Fibroblast of lung (primary cell): ENCODE measurements around the gene RINL.

Source experiments
- EZH2 ChIP-seq: IDR thresholded peaks from 2 replicates; pipeline ENCODE4 v1.5.1; 2012; ENCODE audit warnings: low read length, control low read depth, mild to moderate bottlenecking; ENCODE audit errors: missing control alignments
- TF ChIP-seq, protein P1 (sequence below), 2 donors: IDR thresholded peaks in 1 of 2; conservative IDR thresholded peaks in 1 of 2; 1 replicate in 1 of 2; 2 replicates in 1 of 2; pipeline ENCODE4 v1.5.1; 2011 to 2012; ENCODE audit warnings: low read length in 2 of 2, control low read depth in 1 of 2, inconsistent platforms in 1 of 2, low read depth in 1 of 2, mild to moderate bottlenecking in 1 of 2

DNA sequence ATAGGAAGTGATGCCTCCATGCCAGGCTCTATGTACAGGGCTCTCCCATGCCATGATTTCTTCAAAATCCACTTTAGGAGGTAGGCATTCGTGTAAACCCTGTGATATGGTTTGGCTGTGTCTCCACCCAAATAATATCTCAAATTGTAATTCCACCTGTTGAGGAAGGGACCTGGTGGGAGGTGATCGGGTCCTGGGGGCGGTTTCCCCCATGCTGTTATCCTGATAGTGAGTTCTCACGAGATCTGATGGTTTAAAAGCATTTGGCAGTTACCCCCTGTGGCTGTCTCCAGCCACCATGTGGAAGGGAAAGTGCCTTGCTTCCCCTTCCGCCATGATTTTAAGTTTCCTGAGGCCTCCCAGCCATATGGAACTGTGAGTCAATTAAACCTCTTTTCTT lies 44.4 kb upstream of the RINL start:
- TF ChIP-seq, protein P1, sequence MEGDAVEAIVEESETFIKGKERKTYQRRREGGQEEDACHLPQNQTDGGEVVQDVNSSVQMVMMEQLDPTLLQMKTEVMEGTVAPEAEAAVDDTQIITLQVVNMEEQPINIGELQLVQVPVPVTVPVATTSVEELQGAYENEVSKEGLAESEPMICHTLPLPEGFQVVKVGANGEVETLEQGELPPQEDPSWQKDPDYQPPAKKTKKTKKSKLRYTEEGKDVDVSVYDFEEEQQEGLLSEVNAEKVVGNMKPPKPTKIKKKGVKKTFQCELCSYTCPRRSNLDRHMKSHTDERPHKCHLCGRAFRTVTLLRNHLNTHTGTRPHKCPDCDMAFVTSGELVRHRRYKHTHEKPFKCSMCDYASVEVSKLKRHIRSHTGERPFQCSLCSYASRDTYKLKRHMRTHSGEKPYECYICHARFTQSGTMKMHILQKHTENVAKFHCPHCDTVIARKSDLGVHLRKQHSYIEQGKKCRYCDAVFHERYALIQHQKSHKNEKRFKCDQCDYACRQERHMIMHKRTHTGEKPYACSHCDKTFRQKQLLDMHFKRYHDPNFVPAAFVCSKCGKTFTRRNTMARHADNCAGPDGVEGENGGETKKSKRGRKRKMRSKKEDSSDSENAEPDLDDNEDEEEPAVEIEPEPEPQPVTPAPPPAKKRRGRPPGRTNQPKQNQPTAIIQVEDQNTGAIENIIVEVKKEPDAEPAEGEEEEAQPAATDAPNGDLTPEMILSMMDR (conservative IDR thresholded peaks at IDR 0.05 in 1 of 2, IDR thresholded peaks at IDR 0.05 in 1 of 2; ENCODE audit: low read depth in 1 of 2, low read length in 2 of 2), result no peak
- TF ChIP-seq EZH2, result no peak
